ENCODE results near the gene SLC25A1.

DNA sequence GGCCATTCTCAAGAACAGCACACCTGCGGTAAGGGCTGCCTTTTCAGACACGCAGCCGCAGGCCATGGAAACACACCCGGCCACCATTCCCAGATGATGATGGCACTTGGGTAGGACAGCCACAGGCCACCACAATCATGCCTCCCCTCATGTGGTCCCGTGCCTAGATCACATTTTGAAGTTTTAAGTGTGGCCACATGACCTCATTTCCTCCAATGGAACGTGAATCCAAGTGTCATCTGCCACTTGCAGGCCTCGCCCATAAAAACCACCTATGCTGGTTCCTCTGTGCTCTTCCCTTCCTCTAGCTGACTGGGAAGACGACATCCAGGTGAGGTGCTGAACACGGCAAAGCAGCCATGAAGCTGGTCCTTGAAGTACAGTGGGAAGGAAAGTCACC is 44.6 kb upstream of the SLC25A1 start:
- TF ChIP-seq FOSL2 (IDR thresholded peaks at IDR 0.05) (no peak), FOSL2 (CRISPR knock-in tag; IDR thresholded peaks at IDR 0.05) (no peak), POLR2A (IDR thresholded peaks at IDR 0.05; ENCODE audit: low read length) (no peak), RFX5 (IDR thresholded peaks at IDR 0.05) (no peak), POLR2AphosphoS2 (conservative IDR thresholded peaks at IDR 0.05; ENCODE audit: low read length) (no peak), TFCP2L1 (CRISPR knock-in tag; IDR thresholded peaks at IDR 0.05) (no peak), CHD4 (IDR thresholded peaks at IDR 0.05; ENCODE audit: borderline replicate concordance) (no peak), FOXS1 (CRISPR knock-in tag; IDR thresholded peaks at IDR 0.05) (no peak)
- TF ChIP-seq, protein P1, sequence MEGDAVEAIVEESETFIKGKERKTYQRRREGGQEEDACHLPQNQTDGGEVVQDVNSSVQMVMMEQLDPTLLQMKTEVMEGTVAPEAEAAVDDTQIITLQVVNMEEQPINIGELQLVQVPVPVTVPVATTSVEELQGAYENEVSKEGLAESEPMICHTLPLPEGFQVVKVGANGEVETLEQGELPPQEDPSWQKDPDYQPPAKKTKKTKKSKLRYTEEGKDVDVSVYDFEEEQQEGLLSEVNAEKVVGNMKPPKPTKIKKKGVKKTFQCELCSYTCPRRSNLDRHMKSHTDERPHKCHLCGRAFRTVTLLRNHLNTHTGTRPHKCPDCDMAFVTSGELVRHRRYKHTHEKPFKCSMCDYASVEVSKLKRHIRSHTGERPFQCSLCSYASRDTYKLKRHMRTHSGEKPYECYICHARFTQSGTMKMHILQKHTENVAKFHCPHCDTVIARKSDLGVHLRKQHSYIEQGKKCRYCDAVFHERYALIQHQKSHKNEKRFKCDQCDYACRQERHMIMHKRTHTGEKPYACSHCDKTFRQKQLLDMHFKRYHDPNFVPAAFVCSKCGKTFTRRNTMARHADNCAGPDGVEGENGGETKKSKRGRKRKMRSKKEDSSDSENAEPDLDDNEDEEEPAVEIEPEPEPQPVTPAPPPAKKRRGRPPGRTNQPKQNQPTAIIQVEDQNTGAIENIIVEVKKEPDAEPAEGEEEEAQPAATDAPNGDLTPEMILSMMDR (IDR thresholded peaks at IDR 0.05), result no peak
- TF ChIP-seq, protein P2, sequence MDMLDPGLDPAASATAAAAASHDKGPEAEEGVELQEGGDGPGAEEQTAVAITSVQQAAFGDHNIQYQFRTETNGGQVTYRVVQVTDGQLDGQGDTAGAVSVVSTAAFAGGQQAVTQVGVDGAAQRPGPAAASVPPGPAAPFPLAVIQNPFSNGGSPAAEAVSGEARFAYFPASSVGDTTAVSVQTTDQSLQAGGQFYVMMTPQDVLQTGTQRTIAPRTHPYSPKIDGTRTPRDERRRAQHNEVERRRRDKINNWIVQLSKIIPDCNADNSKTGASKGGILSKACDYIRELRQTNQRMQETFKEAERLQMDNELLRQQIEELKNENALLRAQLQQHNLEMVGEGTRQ (IDR thresholded peaks at IDR 0.05), result no peak
- TF ChIP-seq, protein P3, sequence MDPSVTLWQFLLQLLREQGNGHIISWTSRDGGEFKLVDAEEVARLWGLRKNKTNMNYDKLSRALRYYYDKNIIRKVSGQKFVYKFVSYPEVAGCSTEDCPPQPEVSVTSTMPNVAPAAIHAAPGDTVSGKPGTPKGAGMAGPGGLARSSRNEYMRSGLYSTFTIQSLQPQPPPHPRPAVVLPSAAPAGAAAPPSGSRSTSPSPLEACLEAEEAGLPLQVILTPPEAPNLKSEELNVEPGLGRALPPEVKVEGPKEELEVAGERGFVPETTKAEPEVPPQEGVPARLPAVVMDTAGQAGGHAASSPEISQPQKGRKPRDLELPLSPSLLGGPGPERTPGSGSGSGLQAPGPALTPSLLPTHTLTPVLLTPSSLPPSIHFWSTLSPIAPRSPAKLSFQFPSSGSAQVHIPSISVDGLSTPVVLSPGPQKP (IDR thresholded peaks at IDR 0.05; ENCODE audit: low read depth, low read length), result no peak

Data from A549 (cell line).